ENCODE results near the gene IL5. TPM values are rescaled to one million over a fixed set of nuclear protein-coding genes. Genes with fewer than 3 reads are reported as not detected.
A peak's percentile ranks its signal among the peaks of the same experiment; 100 is the strongest.
"Not testable (repeated sequence)": the region's sequence is repeated elsewhere in the genome, so short reads cannot be mapped to it uniquely, and the experiment has no call there.

Gene IL5
- total RNA-seq, 8 experiments from 2014 or later: 0.33 to 2.7 TPM; not detected in 6

- peak overlapping the region; percentile 6 to 80 for H3K27ac ChIP-seq
- peaks cover 0 to 10% of the 10 kb centered on the region in 2 donors for H3K4me1 ChIP-seq (replicated peaks in 1 of 2)
- peak in 1 of 8 experiments; percentile 48 for ATAC-seq (replicated peaks in 6 of 8)
- in situ Hi-C loops (cut with MboI; ENCODE audit: low pct_unique_long_range_greater_than_20kb in 2 of 9, low sequenced_read_pairs in 9 of 9, unreplicated experiment in 9 of 9): no loop called here
- 14 to 94% (median 79%) methylated on average over 5 to 14 of the region's 15 CpGs for WGBS, 10 experiments
- peak overlapping the region; percentile 44 to 52 (median 47) for H3K4me3 ChIP-seq
Measured at GRCh38 chr5:132556153-132556762, 12.9 kb upstream of the IL5 start.

DNA sequence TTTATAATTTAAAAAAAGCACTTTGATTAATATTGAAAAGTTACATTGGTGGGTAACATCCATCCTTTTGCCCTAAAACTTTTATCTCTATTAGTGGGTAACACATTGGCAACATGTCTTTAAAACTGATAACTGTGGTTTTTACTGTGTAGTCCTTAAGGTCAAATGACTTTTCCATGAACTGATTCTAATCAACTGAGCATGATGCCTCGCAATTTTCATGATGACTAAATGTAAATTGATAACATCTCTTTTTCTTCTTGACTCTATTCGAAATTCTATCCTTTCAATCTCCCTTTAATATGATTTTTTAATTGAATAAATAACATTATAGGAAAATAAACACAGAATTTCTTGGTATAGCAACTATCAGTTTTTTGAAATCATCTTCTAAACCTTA, 6.3 kb upstream of the IL5 start:
- WGBS, 10 experiments: 17 to 93% (median 68%) methylated on average over 1 to 2 of the region's 2 CpGs
- no peaks in the 10 kb centered on the region for H3K4me1 ChIP-seq (replicated peaks in 1 of 2)
- no peak overlapping the region for H3K4me3 ChIP-seq
- in situ Hi-C loops (cut with MboI; ENCODE audit: low pct_unique_long_range_greater_than_20kb in 2 of 9, low sequenced_read_pairs in 9 of 9, unreplicated experiment in 9 of 9): no loop called here
- no peak for ATAC-seq (replicated peaks in 6 of 8)
- H3K27ac ChIP-seq: no peak overlapping the region

- H3K4me3 ChIP-seq; H3K27ac ChIP-seq; H3K4me1 ChIP-seq (replicated peaks in 1 of 2); ATAC-seq (replicated peaks in 6 of 8); in situ Hi-C loops (cut with MboI; ENCODE audit: low pct_unique_long_range_greater_than_20kb in 2 of 9, low sequenced_read_pairs in 9 of 9, unreplicated experiment in 9 of 9): not testable (repeated sequence)
- 86 to 100% (median 98%) methylated on average over 1 to 6 of the region's 7 CpGs; no CpG with 5 or more reads in 2 of the 10 experiments for WGBS, 10 experiments
Measured at GRCh38 chr5:132548834-132549233, 5.5 kb upstream of the IL5 start.

- in situ Hi-C loops (cut with MboI; ENCODE audit: low pct_unique_long_range_greater_than_20kb in 2 of 9, low sequenced_read_pairs in 9 of 9, unreplicated experiment in 9 of 9): no loop called here
- H3K4me1 ChIP-seq (replicated peaks in 1 of 2): no peaks in the 10 kb centered on the region
- no peak overlapping the region for H3K27ac ChIP-seq
- WGBS, 10 experiments: 25 to 81% (median 63%) methylated on average over 1 to 2 of the region's 2 CpGs; no CpG with 5 or more reads in 2 of the 10 experiments
- H3K4me3 ChIP-seq: no peak overlapping the region
- no peak for ATAC-seq (replicated peaks in 6 of 8)
Measured at GRCh38 chr5:132547269-132547668, 3.9 kb upstream of the IL5 start.

DNA sequence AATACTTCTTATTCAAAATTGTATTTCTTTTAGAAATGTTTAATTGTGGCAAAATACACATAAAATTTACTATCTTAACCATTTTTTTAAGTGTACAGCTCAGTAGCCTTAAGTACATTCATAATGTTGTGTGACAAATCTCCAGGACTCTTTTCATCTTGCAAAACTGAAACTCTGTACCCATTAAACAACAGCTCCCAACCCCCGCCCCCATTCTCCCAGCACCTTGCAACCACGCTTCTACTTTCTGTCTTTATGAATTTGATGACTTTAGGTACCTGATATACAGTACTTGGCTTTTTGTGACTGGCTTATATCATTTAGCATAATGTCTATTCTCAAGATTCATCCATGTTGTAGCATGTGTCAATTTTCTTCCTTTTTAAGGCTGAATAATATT, 2.8 kb upstream of the IL5 start:
- Histone ChIP-seq H3K4me1 (replicated peaks in 1 of 2) (no peaks in the 10 kb centered on the region), H3K4me3 (no peak overlapping the region), H3K27ac (no peak overlapping the region)
- no peak for ATAC-seq (replicated peaks in 6 of 8)
- in situ Hi-C loops (cut with MboI; ENCODE audit: low pct_unique_long_range_greater_than_20kb in 2 of 9, low sequenced_read_pairs in 9 of 9, unreplicated experiment in 9 of 9): no loop called here
- WGBS, 10 experiments: 7 to 100% (median 90%) methylated on average over 1 to 2 of the region's 2 CpGs

DNA sequence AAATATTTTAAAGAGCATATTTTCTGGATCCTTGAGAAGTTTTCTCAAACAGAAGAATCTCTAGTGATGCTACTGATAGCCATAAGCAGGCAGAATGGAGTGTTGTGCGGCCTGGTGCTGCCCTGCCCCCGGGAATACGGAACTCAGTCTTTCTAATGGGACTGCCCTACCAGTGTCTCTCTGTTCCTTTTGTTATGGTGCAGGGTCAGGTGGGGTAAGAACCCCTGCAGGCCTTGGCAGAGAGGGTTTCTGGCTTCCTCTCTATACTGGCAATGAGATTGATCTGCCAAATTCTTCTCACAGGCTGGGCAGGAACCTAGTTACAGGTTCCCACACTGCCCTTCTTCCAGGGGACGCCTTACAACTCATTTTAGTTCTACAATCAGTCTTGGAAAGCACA, 2.6 kb downstream of the IL5 start:
- 67 to 83% (median 77%) methylated on average over 1 to 4 of the region's 4 CpGs; no CpG with 5 or more reads in 6 of the 10 experiments for WGBS, 10 experiments
- in situ Hi-C loops (cut with MboI; ENCODE audit: low pct_unique_long_range_greater_than_20kb in 2 of 9, low sequenced_read_pairs in 9 of 9, unreplicated experiment in 9 of 9): no loop called here
- no peak for ATAC-seq (replicated peaks in 6 of 8)

GRCh38 chr5:132540149-132540548, 3.2 kb downstream of the IL5 start:
- 10 to 100% (median 71%) methylated on average over 1 to 5 of the region's 5 CpGs; no CpG with 5 or more reads in 5 of the 10 experiments for WGBS, 10 experiments
- Histone ChIP-seq H3K27ac (no peak overlapping the region), H3K4me3 (no peak overlapping the region), H3K4me1 (replicated peaks in 1 of 2) (no peaks in the 10 kb centered on the region)
- in situ Hi-C loops (cut with MboI; ENCODE audit: low pct_unique_long_range_greater_than_20kb in 2 of 9, low sequenced_read_pairs in 9 of 9, unreplicated experiment in 9 of 9): no loop called here
- no peak for ATAC-seq (replicated peaks in 6 of 8)

More for the DNA sequence above, 2.6 kb downstream of the IL5 start:
- Histone ChIP-seq H3K4me3 (no peak overlapping the region), H3K4me1 (replicated peaks in 1 of 2) (no peaks in the 10 kb centered on the region), H3K27ac (no peak overlapping the region)

GRCh38 chr5:132539716-132540115, 3.6 kb downstream of the IL5 start:
- in situ Hi-C loops (cut with MboI; ENCODE audit: low pct_unique_long_range_greater_than_20kb in 2 of 9, low sequenced_read_pairs in 9 of 9, unreplicated experiment in 9 of 9): no loop called here
- H3K4me3 ChIP-seq: no peak overlapping the region
- 33 to 86% (median 64%) methylated on average over 1 to 4 of the region's 4 CpGs; no CpG with 5 or more reads in 2 of the 10 experiments for WGBS, 10 experiments
- no peak for ATAC-seq (replicated peaks in 6 of 8)
- no peak overlapping the region for H3K27ac ChIP-seq
- no peaks in the 10 kb centered on the region for H3K4me1 ChIP-seq (replicated peaks in 1 of 2)

- H3K27ac ChIP-seq: no peak overlapping the region
- no peak for ATAC-seq (replicated peaks in 6 of 8)
- WGBS, 10 experiments: 61 to 88% (median 78%) methylated on average over 1 to 4 of the region's 4 CpGs; no CpG with 5 or more reads in 1 of the 10 experiments
- H3K4me3 ChIP-seq: no peak overlapping the region
- in situ Hi-C loops (cut with MboI; ENCODE audit: low pct_unique_long_range_greater_than_20kb in 2 of 9, low sequenced_read_pairs in 9 of 9, unreplicated experiment in 9 of 9): no loop called here
- no peaks in the 10 kb centered on the region for H3K4me1 ChIP-seq (replicated peaks in 1 of 2)
Measured at GRCh38 chr5:132530946-132531345, 12.4 kb downstream of the IL5 start.

GRCh38 chr5:132528866-132529634, 14.3 kb downstream of the IL5 start:
- Histone ChIP-seq H3K4me1 (replicated peaks in 1 of 2) (no peaks in the 10 kb centered on the region), H3K4me3 (no peak overlapping the region), H3K27ac (no peak overlapping the region)
- ATAC-seq (replicated peaks in 6 of 8): no peak
- 0 to 87% (median 66%) methylated on average over 1 to 4 of the region's 6 CpGs; no CpG with 5 or more reads in 2 of the 10 experiments for WGBS, 10 experiments
- in situ Hi-C loops (cut with MboI; ENCODE audit: low pct_unique_long_range_greater_than_20kb in 2 of 9, low sequenced_read_pairs in 9 of 9, unreplicated experiment in 9 of 9): no loop called here

GRCh38 chr5:132528021-132528420, 15.3 kb downstream of the IL5 start:
- ATAC-seq (replicated peaks in 6 of 8): peak in 7 of 8 experiments; percentile 34 to 94 (median 67)
- Histone ChIP-seq H3K27ac (no peak overlapping the region), H3K4me3 (no peak overlapping the region), H3K4me1 (replicated peaks in 1 of 2) (no peaks in the 10 kb centered on the region)
- in situ Hi-C loops (cut with MboI; ENCODE audit: low pct_unique_long_range_greater_than_20kb in 2 of 9, low sequenced_read_pairs in 9 of 9, unreplicated experiment in 9 of 9): no loop called here
- WGBS, 10 experiments: 44 to 100% (median 81%) methylated on average over 1 to 2 of the region's 2 CpGs; no CpG with 5 or more reads in 4 of the 10 experiments

GRCh38 chr5:132526974-132527564, 16.3 kb downstream of the IL5 start:
- H3K4me1 ChIP-seq (replicated peaks in 1 of 2): no peaks in the 10 kb centered on the region
- H3K4me3 ChIP-seq: no peak overlapping the region
- in situ Hi-C loops (cut with MboI; ENCODE audit: low pct_unique_long_range_greater_than_20kb in 2 of 9, low sequenced_read_pairs in 9 of 9, unreplicated experiment in 9 of 9): no loop called here
- ATAC-seq (replicated peaks in 6 of 8): peak in 7 of 8 experiments; percentile 10 to 42 (median 22)
- H3K27ac ChIP-seq: no peak overlapping the region
- WGBS, 10 experiments: 33 to 92% (median 65%) methylated on average over 1 to 7 of the region's 8 CpGs; no CpG with 5 or more reads in 2 of the 10 experiments

DNA sequence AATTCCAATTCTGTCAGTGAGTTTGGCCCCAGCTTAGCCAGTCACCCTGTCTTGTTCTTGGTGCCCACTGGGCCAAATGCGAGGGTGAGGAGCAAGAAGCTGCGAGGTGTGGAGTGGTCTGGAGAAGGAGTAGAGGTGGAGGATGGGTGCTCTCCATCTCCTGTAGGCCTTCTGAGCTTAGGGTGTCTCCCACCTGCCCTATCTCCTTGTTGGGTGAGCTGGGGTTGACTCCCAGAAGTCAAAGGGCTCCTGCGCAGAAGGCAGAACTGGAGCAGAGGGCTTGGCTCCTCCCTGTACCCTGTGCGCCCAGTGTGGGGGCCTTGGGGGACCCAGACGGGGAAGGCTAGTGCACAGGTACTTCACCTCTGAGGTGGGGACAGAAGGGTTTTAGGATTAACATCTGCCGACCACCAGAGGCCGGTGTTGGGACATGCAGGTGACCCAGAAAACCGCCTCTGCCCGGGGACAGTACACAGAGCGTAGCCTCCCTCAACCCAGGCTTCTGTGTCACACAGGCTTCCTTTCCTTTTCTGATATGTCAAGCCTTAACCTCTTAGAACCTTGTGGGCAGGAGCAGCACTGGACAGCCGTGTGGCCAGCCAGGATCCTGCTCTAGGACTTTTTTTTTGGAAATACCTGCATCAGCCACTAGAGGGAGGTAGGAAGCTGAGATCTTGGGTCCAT, 16.9 kb downstream of the IL5 start:
- Histone ChIP-seq H3K4me3 (peak overlapping the region in 2 of 5 donors; percentile 18 to 19), H3K4me1 (replicated peaks in 1 of 2) (no peaks in the 10 kb centered on the region), H3K27ac (no peak overlapping the region)
- in situ Hi-C loops (cut with MboI; ENCODE audit: low pct_unique_long_range_greater_than_20kb in 2 of 9, low sequenced_read_pairs in 9 of 9, unreplicated experiment in 9 of 9): no loop called here
- WGBS, 10 experiments: 0 to 67% (median 17%) methylated on average over 1 to 3 of the region's 11 CpGs; no CpG with 5 or more reads in 5 of the 10 experiments
- ATAC-seq (replicated peaks in 6 of 8): peak; percentile 72 to 95 (median 92)
